ENCODE measurements around the gene DNAAF3. TPM values are rescaled to one million over a fixed set of nuclear protein-coding genes. Genes with fewer than 3 reads are reported as not detected.

The DNAAF3 gene
- total RNA-seq, 4 donors from 2014 or later: 0.65 to 0.69 TPM; not detected in 2

DNA sequence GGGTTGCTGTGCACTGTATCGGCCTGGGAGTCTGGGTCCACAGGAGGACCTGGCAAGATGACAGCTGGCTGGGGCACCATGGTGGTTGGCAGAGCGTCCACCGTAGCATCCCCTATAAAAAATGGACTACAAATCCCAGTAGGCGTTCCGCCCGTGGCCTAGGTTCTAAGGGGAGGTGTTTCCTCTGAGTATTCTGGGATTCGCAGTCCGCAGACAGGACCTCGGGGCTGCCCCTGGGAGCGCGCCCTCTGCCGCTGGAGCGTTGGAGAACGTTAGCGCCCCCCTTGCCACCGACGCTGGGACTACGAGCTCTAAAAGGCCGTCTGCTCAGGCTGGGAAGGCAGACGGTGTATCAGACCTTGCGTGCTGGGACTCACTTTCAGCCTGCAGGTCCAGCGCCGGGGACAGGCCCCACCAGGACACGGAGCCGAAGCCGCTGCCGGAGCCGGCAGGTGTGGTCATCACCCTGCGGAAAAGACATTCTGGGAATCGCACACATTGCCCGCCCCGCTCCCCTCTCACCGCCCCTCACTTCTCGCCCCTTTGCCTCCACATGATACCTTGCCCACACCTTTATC, 372 bp downstream of the DNAAF3 start:
- TF ChIP-seq, protein P1, sequence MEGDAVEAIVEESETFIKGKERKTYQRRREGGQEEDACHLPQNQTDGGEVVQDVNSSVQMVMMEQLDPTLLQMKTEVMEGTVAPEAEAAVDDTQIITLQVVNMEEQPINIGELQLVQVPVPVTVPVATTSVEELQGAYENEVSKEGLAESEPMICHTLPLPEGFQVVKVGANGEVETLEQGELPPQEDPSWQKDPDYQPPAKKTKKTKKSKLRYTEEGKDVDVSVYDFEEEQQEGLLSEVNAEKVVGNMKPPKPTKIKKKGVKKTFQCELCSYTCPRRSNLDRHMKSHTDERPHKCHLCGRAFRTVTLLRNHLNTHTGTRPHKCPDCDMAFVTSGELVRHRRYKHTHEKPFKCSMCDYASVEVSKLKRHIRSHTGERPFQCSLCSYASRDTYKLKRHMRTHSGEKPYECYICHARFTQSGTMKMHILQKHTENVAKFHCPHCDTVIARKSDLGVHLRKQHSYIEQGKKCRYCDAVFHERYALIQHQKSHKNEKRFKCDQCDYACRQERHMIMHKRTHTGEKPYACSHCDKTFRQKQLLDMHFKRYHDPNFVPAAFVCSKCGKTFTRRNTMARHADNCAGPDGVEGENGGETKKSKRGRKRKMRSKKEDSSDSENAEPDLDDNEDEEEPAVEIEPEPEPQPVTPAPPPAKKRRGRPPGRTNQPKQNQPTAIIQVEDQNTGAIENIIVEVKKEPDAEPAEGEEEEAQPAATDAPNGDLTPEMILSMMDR (IDR thresholded peaks at IDR 0.05): no peak
- no peak for DNase-seq (ENCODE audit: low spot score)
- ATAC-seq (ENCODE audit: low FRiP score): peak; percentile 46

DNA sequence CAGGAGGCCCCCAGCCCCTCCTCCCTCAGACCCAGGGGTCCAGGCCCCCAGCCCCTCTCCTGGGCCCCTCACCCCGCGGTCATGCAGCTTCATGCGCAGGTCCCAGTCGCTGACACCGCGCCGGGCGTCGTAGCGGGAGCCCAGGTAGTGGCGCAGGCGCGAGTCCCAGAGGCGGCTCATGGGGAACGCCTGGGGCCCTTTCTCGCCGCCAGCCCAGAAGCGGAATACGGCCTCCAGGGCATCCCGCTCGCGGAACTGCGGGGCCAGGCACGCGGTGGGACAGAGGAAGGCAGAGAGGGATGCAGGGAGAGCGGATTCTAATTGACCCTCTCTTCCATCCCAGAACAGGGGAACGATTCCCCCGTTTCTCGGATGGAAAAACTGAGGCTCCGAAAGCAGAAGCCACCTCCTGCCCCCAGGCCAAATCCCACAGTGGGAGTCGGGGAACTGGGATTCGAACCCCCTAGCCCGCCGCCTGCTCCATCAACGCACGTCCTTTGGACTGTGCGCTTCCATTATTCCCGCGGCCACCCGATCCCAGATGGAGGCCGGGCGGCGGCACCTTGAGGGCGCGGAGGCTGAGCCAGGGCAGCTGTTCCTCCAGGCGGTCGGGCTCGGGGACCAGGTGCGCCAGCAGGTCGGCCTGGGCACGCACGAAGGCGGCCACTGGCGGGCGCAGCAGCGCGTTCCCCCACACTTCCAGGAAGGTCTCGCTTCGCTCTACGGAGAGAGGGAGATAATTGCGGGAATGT, 4.7 kb downstream of the DNAAF3 start:
- DNase-seq (ENCODE audit: low spot score) (no peak), ATAC-seq (ENCODE audit: low FRiP score) (no peak)
- TF ChIP-seq, protein P1 (IDR thresholded peaks at IDR 0.05): no peak

DNA sequence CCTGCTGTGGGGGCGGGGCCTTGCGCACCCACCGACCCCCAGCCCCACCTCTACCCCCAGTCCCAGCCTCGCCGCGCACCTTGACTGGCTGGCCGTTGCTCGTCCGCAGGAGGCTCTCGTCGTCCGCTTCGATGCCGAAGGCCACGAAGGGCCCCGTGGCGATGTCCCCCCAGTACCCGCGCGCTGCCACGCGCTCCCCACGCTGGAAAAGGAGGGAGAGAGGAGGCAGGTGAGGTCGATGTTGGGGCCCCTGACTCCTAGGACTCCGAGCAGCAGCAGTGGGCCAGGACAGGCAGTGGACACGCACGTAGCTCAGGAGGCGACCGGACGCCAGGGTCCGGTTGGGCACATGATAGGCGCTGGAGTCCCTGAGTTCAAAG, 5.4 kb downstream of the DNAAF3 start:
- ATAC-seq (ENCODE audit: low FRiP score): no peak
- no peak for DNase-seq (ENCODE audit: low spot score)
- TF ChIP-seq, protein P1 (IDR thresholded peaks at IDR 0.05): no peak

DNA sequence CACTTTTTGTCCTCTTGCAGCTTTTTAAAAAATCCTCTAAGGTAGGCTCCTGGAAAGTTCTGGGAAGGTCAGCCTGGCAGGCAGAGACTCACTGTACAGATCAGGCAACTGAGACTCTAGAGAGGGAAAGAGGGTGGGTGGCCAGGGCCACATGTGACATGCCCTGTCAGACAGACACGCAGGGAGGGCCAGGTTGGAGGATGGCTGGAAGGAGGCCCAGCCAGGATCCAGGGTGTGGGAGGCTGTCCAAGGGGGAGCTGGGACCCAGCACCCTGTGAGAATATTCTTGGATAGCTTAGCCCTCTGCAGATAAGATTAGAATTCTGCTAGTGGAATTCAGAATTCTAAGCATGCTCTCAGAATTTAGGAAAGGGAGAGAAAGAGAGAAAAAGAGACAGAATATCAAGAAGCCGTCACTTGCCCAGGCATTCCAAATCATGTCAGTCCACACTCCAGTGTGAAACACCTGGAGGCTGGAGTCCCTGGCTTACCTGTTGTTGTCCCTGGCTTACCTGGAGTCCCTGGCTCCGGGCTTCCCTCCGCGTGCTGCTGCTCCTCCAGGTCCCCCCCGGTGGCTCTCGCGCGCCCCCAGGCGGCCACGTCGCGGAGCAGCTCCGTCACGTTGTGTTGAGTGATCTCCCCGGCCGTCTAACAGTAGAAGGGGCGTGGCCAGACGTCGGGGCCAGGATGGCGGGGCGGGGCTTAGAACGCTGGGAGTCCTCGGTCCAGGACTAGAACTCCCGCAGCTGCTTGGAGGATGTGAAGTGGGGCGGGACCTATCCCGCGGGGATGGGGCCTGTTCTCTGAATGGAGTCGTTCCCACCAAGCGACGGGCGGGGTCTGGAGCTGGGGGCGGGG, 6.1 kb downstream of the DNAAF3 start:
- DNase-seq (ENCODE audit: low spot score) (peak; percentile 75), ATAC-seq (ENCODE audit: low FRiP score) (peak; percentile 76)
- TF ChIP-seq, protein P1 (IDR thresholded peaks at IDR 0.05): peak in 1 of 3 donors; percentile 49

DNA sequence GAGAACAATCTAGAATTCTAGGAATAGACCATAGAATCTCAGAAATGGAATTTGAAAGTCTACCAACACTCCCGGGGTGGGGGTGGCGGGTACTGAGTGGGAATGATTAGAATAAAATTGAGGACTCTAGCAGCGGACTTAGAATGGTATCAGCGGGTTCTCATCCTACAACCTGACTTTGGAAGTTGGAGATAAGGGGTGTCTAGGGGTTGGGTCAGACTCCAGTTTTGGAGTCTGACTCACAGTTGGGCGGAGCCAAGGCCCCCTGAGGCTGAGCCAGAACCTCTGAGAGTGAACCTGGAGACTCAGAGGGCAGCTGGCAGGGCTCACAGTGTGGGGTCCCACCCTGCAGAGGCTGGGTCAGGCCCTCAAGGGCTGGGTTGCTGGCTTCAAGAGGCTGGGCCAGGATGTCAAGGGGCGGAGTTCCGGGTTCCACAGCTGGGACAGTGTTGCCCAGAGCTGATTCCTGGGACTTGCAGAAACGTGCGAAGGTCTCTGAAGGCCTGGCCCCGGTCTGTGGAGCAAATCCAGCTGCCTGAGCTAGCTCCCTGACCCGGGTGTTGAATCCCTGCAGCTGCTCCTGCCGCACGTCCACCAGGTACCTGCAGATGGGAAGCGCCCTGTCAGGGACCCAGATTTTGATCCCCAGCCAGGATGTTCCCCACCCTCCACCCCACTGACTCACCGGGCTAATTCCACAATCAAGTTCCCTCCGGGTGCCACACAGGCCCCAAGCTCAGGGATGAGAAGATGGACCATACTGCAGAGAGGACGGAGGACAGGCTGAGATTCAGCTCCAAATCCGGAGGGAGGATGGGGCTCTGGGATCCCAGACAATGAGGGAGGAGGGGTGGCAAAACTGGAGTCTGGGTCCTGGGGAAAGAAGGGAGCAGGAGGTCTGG, 7.3 kb downstream of the DNAAF3 start:
- ATAC-seq (ENCODE audit: low FRiP score): peak; percentile 91
- TF ChIP-seq, protein P1 (IDR thresholded peaks at IDR 0.05): no peak
- no peak for DNase-seq (ENCODE audit: low spot score)

DNA sequence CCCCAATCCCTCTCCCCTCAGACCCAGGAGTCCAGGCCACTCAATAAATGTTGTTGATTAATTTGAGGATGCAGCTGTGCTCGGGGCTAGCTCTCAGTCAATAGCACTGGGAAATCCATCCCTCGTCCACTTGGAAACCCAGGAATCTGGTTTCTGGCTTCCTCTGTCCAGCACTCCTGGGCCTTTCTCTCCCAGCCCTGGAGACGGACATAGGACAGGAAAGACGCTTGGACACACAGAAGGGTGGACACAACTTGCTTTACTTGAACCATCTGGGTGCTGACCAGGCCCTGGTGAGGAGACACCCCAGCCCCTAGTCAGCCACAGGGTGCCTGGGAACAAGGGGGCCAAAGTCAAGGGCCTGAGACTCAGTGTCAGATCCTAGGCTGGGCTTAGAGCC, 8.0 kb downstream of the DNAAF3 start:
- TF ChIP-seq, protein P1 (IDR thresholded peaks at IDR 0.05): no peak
- DNase-seq (ENCODE audit: low spot score): no peak
- no peak for ATAC-seq (ENCODE audit: low FRiP score)

All from omental fat pad (tissue), 4 donors.